Activated B cell treated with CpG ODN at 0.5 μM for 24 hours (primary cell): ENCODE measurements around the gene ACTL8. TPM values are rescaled to one million over a fixed set of nuclear protein-coding genes. Genes with fewer than 3 reads are reported as not detected.

Source experiments
- ATAC-seq: fragments of 200-7000 bp; cut with Tn5 transposase; one replicate; pipeline ENCODE4 v1.10.0; 2021; ENCODE audit warnings: low read depth, mild to moderate bottlenecking, moderate library complexity
- CTCF ChIA-PET: fragments of 350-600 bp; sonication (Branson Sonifier 250); formaldehyde crosslinking; loops from one replicate; lab custom pipeline; 2021; ENCODE audit warnings: antibody characterized with exemption; lab: Charles Lee
- POLR2A ChIA-PET: fragments of 350-600 bp; sonication (Branson Sonifier 250); formaldehyde crosslinking; loops from one replicate; lab custom pipeline; 2021; ENCODE audit warnings: antibody characterized with exemption; lab: Charles Lee
- DNase-seq: peaks from one replicate; pipeline ENCODE4 v3.0.0; 2022
- H3K27ac Mint-ChIP-seq: one replicate; pipeline ENCODE4 v1.8.0; 2020; ENCODE audit warnings: mixed read lengths
- H3K27me3 Mint-ChIP-seq: one replicate; pipeline ENCODE4 v1.8.0; 2021; ENCODE audit warnings: mixed read lengths
- H3K36me3 Mint-ChIP-seq: one replicate; pipeline ENCODE4 v1.8.0; 2021; ENCODE audit warnings: low read depth, mixed read lengths
- H3K4me1 Mint-ChIP-seq: one replicate; pipeline ENCODE4 v1.8.0; 2021; ENCODE audit warnings: mixed read lengths
- H3K4me3 Mint-ChIP-seq: one replicate; pipeline ENCODE4 v1.8.0; 2020; ENCODE audit warnings: mild to moderate bottlenecking, mixed read lengths
- H3K9me3 Mint-ChIP-seq: one replicate; pipeline ENCODE4 v1.8.0; 2020; ENCODE audit warnings: mixed read lengths
- intact Hi-C: fragments of 100-400 bp; cut with micrococcal nuclease; formaldehyde crosslinking; loops from one replicate; pipeline ENCODE4 v1.15.1; 2024
- total RNA-seq: library from RNA; stranded (reverse); gene quantifications from 2 replicates; pipeline ENCODE4 v1.2.3, GENCODE V29; 2022
- TF ChIP-seq, protein P1 (sequence below): fragments of 200-600 bp; IDR thresholded peaks from one replicate; pipeline ENCODE4 v1.8.0; 2022; ENCODE audit warnings: antibody characterized with exemption, mild to moderate bottlenecking

ACTL8 gene
- total RNA-seq, 1 donor from 2014 or later, result not detected

DNA sequence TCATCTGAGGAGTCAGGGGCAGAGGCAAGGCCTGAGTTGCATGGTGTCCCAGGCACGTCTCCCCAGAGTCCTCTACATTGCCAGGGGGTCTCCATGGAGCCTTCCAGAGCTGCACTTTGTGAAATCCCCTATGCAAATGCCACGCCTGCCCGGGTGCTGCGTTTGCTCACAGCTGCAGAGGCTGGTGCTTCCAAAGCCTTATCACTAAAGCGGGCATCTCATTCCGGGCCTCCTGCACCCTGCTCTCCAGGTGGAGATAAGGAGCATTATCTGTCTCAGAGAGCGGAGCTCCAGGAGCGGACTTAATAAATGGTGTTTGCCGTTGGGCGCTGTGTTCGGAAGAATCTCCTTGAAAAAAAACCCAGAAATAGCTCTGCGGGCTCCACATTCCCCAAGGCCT, 25.9 kb upstream of the ACTL8 start:
- DNase-seq (no peak), ATAC-seq (no peak)
- TF ChIP-seq, protein P1, sequence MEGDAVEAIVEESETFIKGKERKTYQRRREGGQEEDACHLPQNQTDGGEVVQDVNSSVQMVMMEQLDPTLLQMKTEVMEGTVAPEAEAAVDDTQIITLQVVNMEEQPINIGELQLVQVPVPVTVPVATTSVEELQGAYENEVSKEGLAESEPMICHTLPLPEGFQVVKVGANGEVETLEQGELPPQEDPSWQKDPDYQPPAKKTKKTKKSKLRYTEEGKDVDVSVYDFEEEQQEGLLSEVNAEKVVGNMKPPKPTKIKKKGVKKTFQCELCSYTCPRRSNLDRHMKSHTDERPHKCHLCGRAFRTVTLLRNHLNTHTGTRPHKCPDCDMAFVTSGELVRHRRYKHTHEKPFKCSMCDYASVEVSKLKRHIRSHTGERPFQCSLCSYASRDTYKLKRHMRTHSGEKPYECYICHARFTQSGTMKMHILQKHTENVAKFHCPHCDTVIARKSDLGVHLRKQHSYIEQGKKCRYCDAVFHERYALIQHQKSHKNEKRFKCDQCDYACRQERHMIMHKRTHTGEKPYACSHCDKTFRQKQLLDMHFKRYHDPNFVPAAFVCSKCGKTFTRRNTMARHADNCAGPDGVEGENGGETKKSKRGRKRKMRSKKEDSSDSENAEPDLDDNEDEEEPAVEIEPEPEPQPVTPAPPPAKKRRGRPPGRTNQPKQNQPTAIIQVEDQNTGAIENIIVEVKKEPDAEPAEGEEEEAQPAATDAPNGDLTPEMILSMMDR, result no peak
- no peaks in the 10 kb centered on the region for H3K36me3 Mint-ChIP-seq
- intact Hi-C loops, result no loop called here
- H3K27ac Mint-ChIP-seq, result no peak overlapping the region
- H3K27me3 Mint-ChIP-seq, result no peaks in the 10 kb centered on the region
- CTCF ChIA-PET, result no interaction called here
- POLR2A ChIA-PET, result no interaction called here
- no peaks in the 10 kb centered on the region for H3K9me3 Mint-ChIP-seq
- no peaks in the 10 kb centered on the region for H3K4me1 Mint-ChIP-seq
- no peak overlapping the region for H3K4me3 Mint-ChIP-seq

DNA sequence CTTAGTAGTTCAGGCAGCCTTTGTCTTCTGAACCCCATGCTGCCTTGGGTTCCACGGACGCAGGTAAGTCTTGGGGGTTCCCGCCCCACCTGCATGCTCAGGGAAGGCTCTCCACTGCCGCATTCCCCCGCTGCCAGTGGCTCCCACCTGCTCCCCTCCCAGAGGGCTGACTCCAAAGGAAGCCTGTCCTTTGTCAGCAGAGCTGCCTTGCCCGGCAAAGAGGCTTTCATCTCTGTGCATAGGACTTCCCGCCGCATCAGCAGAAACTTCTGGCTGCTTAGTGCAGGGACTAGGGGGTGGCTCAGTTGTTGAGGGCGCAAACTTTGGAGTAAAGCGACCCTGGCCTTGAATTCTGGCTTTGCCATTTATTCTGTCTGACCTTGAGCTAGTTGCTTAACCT, 25.2 kb upstream of the ACTL8 start:
- POLR2A ChIA-PET, result no interaction called here
- H3K27ac Mint-ChIP-seq, result no peak overlapping the region
- no peaks in the 10 kb centered on the region for H3K36me3 Mint-ChIP-seq
- DNase-seq, result no peak
- CTCF ChIA-PET, result no interaction called here
- intact Hi-C loops, result no loop called here
- no peak overlapping the region for H3K4me3 Mint-ChIP-seq
- ATAC-seq, result no peak
- no peaks in the 10 kb centered on the region for H3K27me3 Mint-ChIP-seq
- TF ChIP-seq, protein P1, result no peak
- H3K9me3 Mint-ChIP-seq, result no peaks in the 10 kb centered on the region
- H3K4me1 Mint-ChIP-seq, result no peaks in the 10 kb centered on the region

DNA sequence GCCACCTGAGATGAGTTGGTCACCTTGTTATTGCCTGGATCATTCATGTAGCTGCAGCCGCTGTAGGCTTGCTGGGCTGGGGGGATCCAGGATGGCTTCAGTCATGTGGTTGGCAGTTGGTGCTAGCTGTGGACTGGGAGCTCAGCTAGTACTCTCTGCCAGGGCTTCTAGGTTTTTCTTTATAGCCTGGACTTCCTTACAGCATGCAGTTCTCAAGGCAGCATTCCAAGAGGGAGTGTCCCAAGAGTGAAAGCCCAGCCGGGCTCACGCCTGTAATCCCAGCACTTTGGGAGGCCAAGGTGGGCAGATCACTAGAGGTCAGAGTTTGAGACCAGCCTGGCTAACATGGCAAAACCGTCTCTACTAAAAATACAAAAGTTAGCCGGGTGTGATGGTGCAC, 23.7 kb upstream of the ACTL8 start:
- Mint-ChIP-seq H3K27ac (no peak overlapping the region), H3K27me3 (no peaks in the 10 kb centered on the region), H3K4me3 (no peak overlapping the region), H3K36me3 (no peaks in the 10 kb centered on the region), H3K4me1 (no peaks in the 10 kb centered on the region), H3K9me3 (no peaks in the 10 kb centered on the region)
- DNase-seq, result no peak
- intact Hi-C loops, result no loop called here
- POLR2A ChIA-PET, result no interaction called here
- TF ChIP-seq, protein P1, result no peak
- CTCF ChIA-PET, result no interaction called here
- no peak for ATAC-seq

DNA sequence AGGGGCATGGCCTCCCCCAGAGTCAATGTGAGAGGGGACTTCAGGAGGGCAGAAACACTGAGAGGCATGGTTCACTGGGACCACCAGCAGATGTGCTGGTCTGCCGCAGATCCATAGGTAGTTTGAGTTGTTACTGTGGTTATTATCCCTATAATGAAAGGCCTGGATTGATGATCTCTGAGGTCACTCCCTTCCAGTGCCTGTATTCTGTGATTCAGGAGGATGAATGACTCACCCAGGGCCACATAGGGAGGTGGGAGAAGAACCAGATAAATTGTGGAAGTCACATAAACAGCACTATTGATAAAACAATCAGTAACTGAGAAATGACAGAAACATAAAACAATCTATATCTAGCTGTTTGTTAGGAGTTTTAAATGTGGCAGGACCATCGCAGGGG, 22.7 kb upstream of the ACTL8 start:
- Mint-ChIP-seq H3K27me3 (no peaks in the 10 kb centered on the region), H3K4me3 (no peak overlapping the region), H3K36me3 (no peaks in the 10 kb centered on the region), H3K4me1 (no peaks in the 10 kb centered on the region), H3K27ac (no peak overlapping the region), H3K9me3 (no peaks in the 10 kb centered on the region)
- DNase-seq (no peak), ATAC-seq (no peak)
- TF ChIP-seq, protein P1, result no peak
- CTCF ChIA-PET, result no interaction called here
- intact Hi-C loops, result no loop called here
- POLR2A ChIA-PET, result interaction anchor here (0.6 kb wide), 1 partner anchor 12 kb away, joined by 9 read pairs; no protein-coding TSS in a partner anchor

DNA sequence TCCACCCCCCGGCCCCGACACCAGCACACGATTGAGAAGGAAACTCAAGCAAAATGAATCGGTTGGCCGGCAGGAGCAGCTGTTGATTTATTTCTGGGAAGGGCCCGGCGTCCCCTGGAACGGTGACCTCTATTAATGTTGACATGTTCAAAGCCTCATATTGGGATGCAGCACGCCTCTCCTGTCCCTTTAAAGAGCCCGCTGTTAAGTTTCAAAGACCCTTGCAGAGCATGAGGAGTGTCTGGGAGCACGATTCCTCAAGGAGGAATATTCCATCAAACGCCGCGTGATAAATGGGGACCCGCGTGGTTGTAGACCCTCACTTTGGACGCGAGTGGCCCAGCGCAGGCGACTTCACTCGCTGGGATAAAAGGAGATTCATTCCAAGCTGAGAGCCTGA, 21.5 kb upstream of the ACTL8 start:
- H3K27me3 Mint-ChIP-seq, result no peaks in the 10 kb centered on the region
- no peaks in the 10 kb centered on the region for H3K9me3 Mint-ChIP-seq
- ATAC-seq (no peak), DNase-seq (no peak)
- no peaks in the 10 kb centered on the region for H3K4me1 Mint-ChIP-seq
- no peaks in the 10 kb centered on the region for H3K36me3 Mint-ChIP-seq
- CTCF ChIA-PET, result no interaction called here
- intact Hi-C loops, result no loop called here
- no peak overlapping the region for H3K4me3 Mint-ChIP-seq
- TF ChIP-seq, protein P1, result no peak
- POLR2A ChIA-PET, result no interaction called here
- no peak overlapping the region for H3K27ac Mint-ChIP-seq
